ENCODE results near the gene NTHL1. TPM values are rescaled to one million over a fixed set of nuclear protein-coding genes. Genes with fewer than 3 reads are reported as not detected.

The NTHL1 gene
- total RNA-seq, 1 experiment from 2014 or later, result 93.3 TPM

DNA sequence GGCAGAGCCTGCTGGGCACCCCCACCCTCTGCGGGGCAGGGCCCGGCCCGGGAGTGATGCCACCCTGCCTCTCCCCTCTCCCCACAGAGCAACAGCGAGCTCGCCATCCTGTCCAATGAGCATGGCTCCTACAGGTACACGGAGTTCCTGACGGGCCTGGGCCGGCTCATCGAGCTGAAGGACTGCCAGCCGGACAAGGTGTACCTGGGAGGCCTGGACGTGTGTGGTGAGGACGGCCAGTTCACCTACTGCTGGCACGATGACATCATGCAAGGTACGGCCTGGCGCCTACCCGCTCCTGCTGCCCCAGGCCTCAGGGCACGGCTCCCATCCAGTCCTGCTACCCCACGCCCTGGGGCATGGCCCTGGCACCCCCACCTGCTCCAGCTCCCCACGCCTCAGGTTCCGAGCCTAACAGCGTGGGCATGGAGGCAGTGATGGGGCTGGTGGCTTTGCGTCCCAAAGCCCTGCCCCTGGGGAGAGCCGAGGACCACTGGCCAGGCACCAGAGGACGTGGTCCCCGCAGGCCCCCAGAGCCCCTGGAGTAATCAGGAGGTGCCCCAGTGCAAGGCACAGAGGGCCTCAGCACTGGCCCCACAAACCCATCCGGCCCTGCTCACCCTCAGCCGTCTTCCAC lies 38.6 kb upstream of the NTHL1 start:
- no peak for TF ChIP-seq ATF6 (CRISPR knock-in tag; IDR thresholded peaks at IDR 0.05)
- TF ChIP-seq JUN (CRISPR knock-in tag; IDR thresholded peaks at IDR 0.05), result no peak
- TF ChIP-seq ZBTB21 (CRISPR knock-in tag; IDR thresholded peaks at IDR 0.05; ENCODE audit: borderline replicate concordance), result no peak
- TF ChIP-seq ESRRA (CRISPR knock-in tag; IDR thresholded peaks at IDR 0.05; ENCODE audit: borderline replicate concordance), result no peak
- TF ChIP-seq, protein P1, sequence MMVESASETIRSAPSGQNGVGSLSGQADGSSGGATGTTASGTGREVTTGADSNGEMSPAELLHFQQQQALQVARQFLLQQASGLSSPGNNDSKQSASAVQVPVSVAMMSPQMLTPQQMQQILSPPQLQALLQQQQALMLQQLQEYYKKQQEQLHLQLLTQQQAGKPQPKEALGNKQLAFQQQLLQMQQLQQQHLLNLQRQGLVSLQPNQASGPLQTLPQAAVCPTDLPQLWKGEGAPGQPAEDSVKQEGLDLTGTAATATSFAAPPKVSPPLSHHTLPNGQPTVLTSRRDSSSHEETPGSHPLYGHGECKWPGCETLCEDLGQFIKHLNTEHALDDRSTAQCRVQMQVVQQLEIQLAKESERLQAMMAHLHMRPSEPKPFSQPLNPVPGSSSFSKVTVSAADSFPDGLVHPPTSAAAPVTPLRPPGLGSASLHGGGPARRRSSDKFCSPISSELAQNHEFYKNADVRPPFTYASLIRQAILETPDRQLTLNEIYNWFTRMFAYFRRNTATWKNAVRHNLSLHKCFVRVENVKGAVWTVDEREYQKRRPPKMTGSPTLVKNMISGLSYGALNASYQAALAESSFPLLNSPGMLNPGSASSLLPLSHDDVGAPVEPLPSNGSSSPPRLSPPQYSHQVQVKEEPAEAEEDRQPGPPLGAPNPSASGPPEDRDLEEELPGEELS (CRISPR knock-in tag; IDR thresholded peaks at IDR 0.05), result no peak
- TF ChIP-seq ZNF317 (CRISPR knock-in tag; IDR thresholded peaks at IDR 0.05; ENCODE audit: borderline replicate concordance, low read depth), result no peak
- no peak for TF ChIP-seq NR2C2 (CRISPR knock-in tag; IDR thresholded peaks at IDR 0.05)
- TF ChIP-seq, protein P2, sequence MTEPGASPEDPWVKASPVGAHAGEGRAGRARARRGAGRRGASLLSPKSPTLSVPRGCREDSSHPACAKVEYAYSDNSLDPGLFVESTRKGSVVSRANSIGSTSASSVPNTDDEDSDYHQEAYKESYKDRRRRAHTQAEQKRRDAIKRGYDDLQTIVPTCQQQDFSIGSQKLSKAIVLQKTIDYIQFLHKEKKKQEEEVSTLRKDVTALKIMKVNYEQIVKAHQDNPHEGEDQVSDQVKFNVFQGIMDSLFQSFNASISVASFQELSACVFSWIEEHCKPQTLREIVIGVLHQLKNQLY (CRISPR knock-in tag; IDR thresholded peaks at IDR 0.05), result no peak
- no peak for TF ChIP-seq SMAD4 (CRISPR knock-in tag; IDR thresholded peaks at IDR 0.05)
- TF ChIP-seq CDX4 (CRISPR knock-in tag; IDR thresholded peaks at IDR 0.05; ENCODE audit: borderline replicate concordance), result no peak
- no peak for TF ChIP-seq ATF1 (CRISPR knock-in tag; IDR thresholded peaks at IDR 0.05)
- TF ChIP-seq, protein P3, sequence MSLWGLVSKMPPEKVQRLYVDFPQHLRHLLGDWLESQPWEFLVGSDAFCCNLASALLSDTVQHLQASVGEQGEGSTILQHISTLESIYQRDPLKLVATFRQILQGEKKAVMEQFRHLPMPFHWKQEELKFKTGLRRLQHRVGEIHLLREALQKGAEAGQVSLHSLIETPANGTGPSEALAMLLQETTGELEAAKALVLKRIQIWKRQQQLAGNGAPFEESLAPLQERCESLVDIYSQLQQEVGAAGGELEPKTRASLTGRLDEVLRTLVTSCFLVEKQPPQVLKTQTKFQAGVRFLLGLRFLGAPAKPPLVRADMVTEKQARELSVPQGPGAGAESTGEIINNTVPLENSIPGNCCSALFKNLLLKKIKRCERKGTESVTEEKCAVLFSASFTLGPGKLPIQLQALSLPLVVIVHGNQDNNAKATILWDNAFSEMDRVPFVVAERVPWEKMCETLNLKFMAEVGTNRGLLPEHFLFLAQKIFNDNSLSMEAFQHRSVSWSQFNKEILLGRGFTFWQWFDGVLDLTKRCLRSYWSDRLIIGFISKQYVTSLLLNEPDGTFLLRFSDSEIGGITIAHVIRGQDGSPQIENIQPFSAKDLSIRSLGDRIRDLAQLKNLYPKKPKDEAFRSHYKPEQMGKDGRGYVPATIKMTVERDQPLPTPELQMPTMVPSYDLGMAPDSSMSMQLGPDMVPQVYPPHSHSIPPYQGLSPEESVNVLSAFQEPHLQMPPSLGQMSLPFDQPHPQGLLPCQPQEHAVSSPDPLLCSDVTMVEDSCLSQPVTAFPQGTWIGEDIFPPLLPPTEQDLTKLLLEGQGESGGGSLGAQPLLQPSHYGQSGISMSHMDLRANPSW (CRISPR knock-in tag; conservative IDR thresholded peaks at IDR 0.05; ENCODE audit: low read depth), result no peak
- TF ChIP-seq, protein P4, sequence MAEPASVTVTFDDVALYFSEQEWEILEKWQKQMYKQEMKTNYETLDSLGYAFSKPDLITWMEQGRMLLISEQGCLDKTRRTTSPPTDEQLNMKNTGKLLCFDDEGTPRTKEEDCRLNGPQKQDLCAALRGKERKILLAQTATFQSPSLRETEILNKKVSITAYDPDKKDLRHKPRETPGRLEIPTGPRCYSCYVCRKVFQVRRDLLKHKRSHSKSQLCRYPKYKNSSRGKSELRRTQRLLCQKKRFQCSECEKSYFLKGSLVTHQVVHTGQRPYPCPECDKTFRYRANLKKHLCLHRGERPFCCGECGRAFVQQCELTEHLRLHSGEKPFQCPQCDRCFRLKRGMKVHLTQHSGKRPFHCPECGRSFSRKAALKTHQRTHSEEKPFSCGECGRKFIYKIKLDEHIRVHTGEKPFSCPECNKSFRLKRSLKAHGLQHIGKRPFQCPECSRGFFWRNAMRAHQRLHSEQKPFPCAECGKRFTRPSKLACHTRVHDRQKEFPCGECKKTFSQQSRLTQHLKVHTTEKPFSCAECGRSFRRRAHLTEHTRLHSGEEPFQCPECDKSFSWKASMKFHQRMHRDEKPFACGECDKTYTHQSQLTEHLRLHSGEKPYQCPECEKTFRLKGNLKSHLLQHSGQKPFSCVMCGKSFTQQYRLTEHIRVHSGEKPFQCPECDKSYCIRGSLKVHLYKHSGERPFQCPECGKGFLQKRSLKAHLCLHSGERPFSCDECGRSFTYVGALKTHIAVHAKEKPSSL (CRISPR knock-in tag; conservative IDR thresholded peaks at IDR 0.05), result no peak
- TF ChIP-seq PREB (CRISPR knock-in tag; IDR thresholded peaks at IDR 0.05; ENCODE audit: borderline replicate concordance), result no peak
- no peak for TF ChIP-seq SOX15 (CRISPR knock-in tag; IDR thresholded peaks at IDR 0.05)
- Mint-ChIP-seq H3K9me3 (no peaks in the 10 kb centered on the region), H3K27me3 (ENCODE audit: low read depth) (no peaks in the 10 kb centered on the region), H3K4me1 (no peaks in the 10 kb centered on the region), H3K4me3 (no peak overlapping the region), H3K36me3 (peaks cover 3% of the 10 kb centered on the region; the same call in 1 of the 2 replicates), H3K27ac (no peak overlapping the region)
- ATAC-seq (no peak), DNase-seq (ENCODE audit: low spot score) (no peak)
- POLR2A ChIA-PET, result no interaction called here
- CTCF ChIA-PET, result interaction anchor here (1.0 to 2.4 kb wide), 4 partner anchors 38 to 82 kb away, joined by 3 to 11 read pairs (median 5); partner anchors contain the start of genes NTHL1 and TSC2
